MM.1S (cell line): Measurements from ENCODE around the gene NGRN.

Source experiments
- DNase-seq: peaks from one replicate; pipeline ENCODE4 v3.0.0-alpha.2; 2015
- H2AFZ ChIP-seq: fragments of 300-600 bp; sonication (generic); 2 replicates; pipeline ENCODE4 v1.6.0; 2016; ENCODE audit warnings: antibody characterized with exemption, low read length
- H3F3A ChIP-seq: fragments of 300-600 bp; sonication (generic); 2 replicates; pipeline ENCODE4 v1.6.1; 2016; ENCODE audit warnings: mild to moderate bottlenecking, antibody characterized with exemption, low read length, moderate library complexity, mixed read lengths; ENCODE audit not compliant: insufficient read depth
- H3K27ac ChIP-seq: fragments of 300-600 bp; sonication (generic); 2 replicates; pipeline ENCODE4 v1.5.1; 2016; ENCODE audit warnings: mild to moderate bottlenecking, low read length
- H3K27me3 ChIP-seq: fragments of 300-600 bp; sonication (generic); replicated peaks from 2 replicates; pipeline ENCODE4 v1.6.0; 2016; ENCODE audit warnings: low read length; ENCODE audit not compliant: insufficient read depth
- H3K36me3 ChIP-seq: fragments of 300-600 bp; sonication (generic); replicated peaks from 2 replicates; pipeline ENCODE4 v1.6.1; 2016; ENCODE audit warnings: mild to moderate bottlenecking, low read length, mixed read lengths; ENCODE audit not compliant: insufficient read depth
- H3K4me1 ChIP-seq: fragments of 300-600 bp; sonication (generic); 2 replicates; pipeline ENCODE4 v1.6.1; 2016; ENCODE audit warnings: low read length, mixed read lengths
- H3K4me2 ChIP-seq: fragments of 300-600 bp; sonication (generic); 2 replicates; pipeline ENCODE4 v1.6.0; 2016; ENCODE audit warnings: low read depth, low read length
- H3K4me3 ChIP-seq: fragments of 300-600 bp; sonication (generic); 2 replicates; pipeline ENCODE4 v1.5.1; 2016; ENCODE audit warnings: low read length, mixed read lengths
- H3K79me2 ChIP-seq: fragments of 300-600 bp; sonication (generic); 2 replicates; pipeline ENCODE4 v1.6.1; 2016; ENCODE audit warnings: mixed run types, low read length, mixed read lengths
- H3K9ac ChIP-seq: fragments of 300-600 bp; sonication (generic); 2 replicates; pipeline ENCODE4 v1.6.1; 2016; ENCODE audit warnings: low read length, mixed read lengths
- H3K9me2 ChIP-seq: fragments of 300-600 bp; sonication (generic); replicated peaks from 2 replicates; pipeline ENCODE4 v1.6.1; 2016; ENCODE audit warnings: mild to moderate bottlenecking, low read length, mixed read lengths; ENCODE audit not compliant: insufficient read depth
- H3K9me3 ChIP-seq: fragments of 300-600 bp; sonication (generic); replicated peaks from 2 replicates; pipeline ENCODE4 v1.6.1; 2016; ENCODE audit warnings: mild to moderate bottlenecking, low read length, mixed read lengths; ENCODE audit not compliant: insufficient read depth
- H4K20me1 ChIP-seq: fragments of 300-600 bp; sonication (generic); 2 replicates; pipeline ENCODE4 v1.6.1; 2016; ENCODE audit warnings: mild to moderate bottlenecking, low read length, moderate library complexity, mixed read lengths; ENCODE audit not compliant: insufficient read depth
- CTCF ChIP-seq: fragments of 300-600 bp; sonication (generic); IDR thresholded peaks from 2 replicates; pipeline ENCODE4 v1.5.1; 2016; ENCODE audit warnings: antibody characterized with exemption, low read length, mixed read lengths
- EZH2 ChIP-seq: fragments of 300-600 bp; sonication (generic); optimal IDR thresholded peaks from 2 replicates; pipeline ENCODE3; 2017; ENCODE audit warnings: low read depth, mild to moderate bottlenecking, antibody characterized with exemption, low read length, mixed read lengths
- EZH2phosphoT487 ChIP-seq: fragments of 300-600 bp; sonication (generic); IDR thresholded peaks from 2 replicates; pipeline ENCODE4 v1.6.1; 2018; ENCODE audit warnings: antibody characterized with exemption, low read length

Gene NGRN

GRCh38 chr15:90230610-90231009 is 34.9 kb upstream of the NGRN start:
- Histone ChIP-seq H3K4me2 (no peak overlapping the region), H3K9me2 (no peaks in the 10 kb centered on the region), H3K4me1 (peaks cover 7% of the 10 kb centered on the region), H3K27ac (no peak overlapping the region), H3K36me3 (peaks cover 9% of the 10 kb centered on the region; the same call in 1 of the 2 replicates), H3K9ac (no peak overlapping the region), H3K9me3 (no peaks in the 10 kb centered on the region), H3K4me3 (no peak overlapping the region), H3K79me2 (peaks cover 11% of the 10 kb centered on the region), H3K27me3 (no peaks in the 10 kb centered on the region), H4K20me1 (no peaks in the 10 kb centered on the region), H2AFZ (no peak overlapping the region), H3F3A (peaks cover 18% of the 10 kb centered on the region)
- TF ChIP-seq EZH2phosphoT487 = no peak
- TF ChIP-seq EZH2 = no peak
- no peak for TF ChIP-seq CTCF
- no peak for DNase-seq

- Histone ChIP-seq H3K4me2 (peak overlapping the region; percentile 91), H3K9ac (no peak overlapping the region), H3K27ac (no peak overlapping the region), H3K36me3 (peaks cover 9% of the 10 kb centered on the region; the same call in 1 of the 2 replicates), H3F3A (peaks cover 18% of the 10 kb centered on the region), H3K79me2 (peaks cover 11% of the 10 kb centered on the region), H3K4me1 (peaks cover 7% of the 10 kb centered on the region), H3K27me3 (no peaks in the 10 kb centered on the region), H4K20me1 (no peaks in the 10 kb centered on the region), H2AFZ (no peak overlapping the region), H3K9me3 (no peaks in the 10 kb centered on the region), H3K9me2 (no peaks in the 10 kb centered on the region), H3K4me3 (no peak overlapping the region)
- no peak for DNase-seq
- no peak for TF ChIP-seq EZH2
- no peak for TF ChIP-seq EZH2phosphoT487
- TF ChIP-seq CTCF = no peak
These were observed 34.1 kb upstream of the NGRN start for GRCh38 chr15:90231028-90232017.

GRCh38 chr15:90232196-90232595 is 33.3 kb upstream of the NGRN start:
- H3K4me1 ChIP-seq = peaks cover 7% of the 10 kb centered on the region
- H3K4me3 ChIP-seq = peak overlapping the region; percentile 93
- no peaks in the 10 kb centered on the region for H3K9me2 ChIP-seq
- peak overlapping the region; percentile 81; the same call in 1 of the 2 replicates for H3K9ac ChIP-seq
- H2AFZ ChIP-seq = no peak overlapping the region
- H3K27me3 ChIP-seq = no peaks in the 10 kb centered on the region
- H3K27ac ChIP-seq = no peak overlapping the region
- H3F3A ChIP-seq = peaks cover 18% of the 10 kb centered on the region
- no peak for DNase-seq
- TF ChIP-seq CTCF = no peak
- TF ChIP-seq EZH2phosphoT487 = no peak
- TF ChIP-seq EZH2 = no peak
- peaks cover 11% of the 10 kb centered on the region for H3K79me2 ChIP-seq
- no peaks in the 10 kb centered on the region for H4K20me1 ChIP-seq
- H3K36me3 ChIP-seq = peaks cover 9% of the 10 kb centered on the region; the same call in 1 of the 2 replicates
- H3K9me3 ChIP-seq = no peaks in the 10 kb centered on the region
- peak overlapping the region; percentile 91 for H3K4me2 ChIP-seq
